ENCODE results near the gene ADORA2B.
"Not testable (repeated sequence)": the region's sequence is repeated elsewhere in the genome, so short reads cannot be mapped to it uniquely, and the experiment has no call there.

ADORA2B gene

GRCh38 chr17:15926039-15926740, 18.7 kb upstream of the ADORA2B start:
- no peak for DNase-seq

- DNase-seq: no peak
Measured at GRCh38 chr17:15928286-15928785, 16.6 kb upstream of the ADORA2B start.

- no peak for DNase-seq
Measured at GRCh38 chr17:15929941-15930340, 15.0 kb upstream of the ADORA2B start.

GRCh38 chr17:15930426-15930825, 14.5 kb upstream of the ADORA2B start:
- no peak for DNase-seq

GRCh38 chr17:15931394-15931793, 13.5 kb upstream of the ADORA2B start:
- DNase-seq: no peak

GRCh38 chr17:15934866-15935265, 10.1 kb upstream of the ADORA2B start:
- no peak for DNase-seq

- DNase-seq: no peak
Measured at GRCh38 chr17:15935891-15936290, 9.0 kb upstream of the ADORA2B start.

GRCh38 chr17:15936481-15936880, 8.4 kb upstream of the ADORA2B start:
- DNase-seq: not testable (repeated sequence)

- no peak for DNase-seq
Measured at GRCh38 chr17:15941781-15942180, 3.1 kb upstream of the ADORA2B start.

- no peak for DNase-seq
Measured at GRCh38 chr17:15942207-15942833, 2.6 kb upstream of the ADORA2B start.

GRCh38 chr17:15943971-15944758, 765 bp upstream of the ADORA2B start:
- DNase-seq: no peak

GRCh38 chr17:15945527-15946191, 729 bp downstream of the ADORA2B start:
- DNase-seq: peak; percentile 65

- no peak for DNase-seq
Measured at GRCh38 chr17:15946611-15947120, 1.7 kb downstream of the ADORA2B start.

- DNase-seq: no peak
Measured at GRCh38 chr17:15947271-15947670, 2.3 kb downstream of the ADORA2B start.

- DNase-seq: no peak
Measured at GRCh38 chr17:15947976-15948752, 3.2 kb downstream of the ADORA2B start.

GRCh38 chr17:15951368-15952047, 6.6 kb downstream of the ADORA2B start:
- DNase-seq: no peak

- DNase-seq: no peak
Measured at GRCh38 chr17:15952048-15952532, 7.2 kb downstream of the ADORA2B start.

- DNase-seq: no peak
Measured at GRCh38 chr17:15952916-15953790, 8.2 kb downstream of the ADORA2B start.

- DNase-seq: no peak
Measured at GRCh38 chr17:15954222-15954621, 9.3 kb downstream of the ADORA2B start.
